ENCODE data around the gene SLC16A6. TPM values are rescaled to one million over a fixed set of nuclear protein-coding genes. Genes with fewer than 3 reads are reported as not detected.

The SLC16A6 gene
- total RNA-seq, 1 experiment from 2014 or later, result 1.4 TPM

DNA sequence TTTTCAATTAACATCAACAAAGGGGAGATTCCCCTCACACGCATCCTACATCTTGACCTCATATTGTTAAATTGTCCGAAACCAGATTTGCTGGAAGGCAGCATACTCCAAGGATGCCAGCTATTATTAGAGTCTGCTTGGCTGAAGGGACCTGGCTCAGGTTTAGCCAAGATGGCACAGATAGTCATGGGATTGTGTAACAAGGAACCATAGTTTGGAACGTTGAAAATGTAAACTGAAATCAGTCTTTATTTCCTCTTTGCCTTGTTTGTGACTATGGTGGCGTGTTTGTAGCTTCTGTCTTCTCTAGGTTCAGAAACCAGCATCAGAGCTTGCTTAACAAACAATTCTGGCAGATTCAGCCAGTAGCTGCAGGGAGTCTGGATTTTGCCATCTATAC, 6.3 kb upstream of the SLC16A6 start:
- TF ChIP-seq EZH2phosphoT487 (IDR thresholded peaks at IDR 0.05; ENCODE audit: borderline replicate concordance, low read length), result no peak
- no peak for TF ChIP-seq EZH2 (IDR thresholded peaks at IDR 0.05; ENCODE audit: low read length, unreplicated experiment)
- TF ChIP-seq, protein P1, sequence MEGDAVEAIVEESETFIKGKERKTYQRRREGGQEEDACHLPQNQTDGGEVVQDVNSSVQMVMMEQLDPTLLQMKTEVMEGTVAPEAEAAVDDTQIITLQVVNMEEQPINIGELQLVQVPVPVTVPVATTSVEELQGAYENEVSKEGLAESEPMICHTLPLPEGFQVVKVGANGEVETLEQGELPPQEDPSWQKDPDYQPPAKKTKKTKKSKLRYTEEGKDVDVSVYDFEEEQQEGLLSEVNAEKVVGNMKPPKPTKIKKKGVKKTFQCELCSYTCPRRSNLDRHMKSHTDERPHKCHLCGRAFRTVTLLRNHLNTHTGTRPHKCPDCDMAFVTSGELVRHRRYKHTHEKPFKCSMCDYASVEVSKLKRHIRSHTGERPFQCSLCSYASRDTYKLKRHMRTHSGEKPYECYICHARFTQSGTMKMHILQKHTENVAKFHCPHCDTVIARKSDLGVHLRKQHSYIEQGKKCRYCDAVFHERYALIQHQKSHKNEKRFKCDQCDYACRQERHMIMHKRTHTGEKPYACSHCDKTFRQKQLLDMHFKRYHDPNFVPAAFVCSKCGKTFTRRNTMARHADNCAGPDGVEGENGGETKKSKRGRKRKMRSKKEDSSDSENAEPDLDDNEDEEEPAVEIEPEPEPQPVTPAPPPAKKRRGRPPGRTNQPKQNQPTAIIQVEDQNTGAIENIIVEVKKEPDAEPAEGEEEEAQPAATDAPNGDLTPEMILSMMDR (conservative IDR thresholded peaks at IDR 0.05; ENCODE audit: low read depth, low read length), result no peak
- Histone ChIP-seq H4K20me1 (ENCODE audit: low read length) (no peaks in the 10 kb centered on the region), H3K36me3 (ENCODE audit: low read depth, low read length) (no peaks in the 10 kb centered on the region), H3F3A (ENCODE audit: low read length, unreplicated experiment) (no peaks in the 10 kb centered on the region), H3K9me3 (ENCODE audit: low read length) (no peaks in the 10 kb centered on the region), H3K4me3 (ENCODE audit: low read length) (no peak overlapping the region), H3K9ac (ENCODE audit: low read length) (no peak overlapping the region), H3K4me1 (ENCODE audit: insufficient read depth, low read length) (peaks cover 9% of the 10 kb centered on the region), H3K4me2 (ENCODE audit: low read length) (no peak overlapping the region), H2AFZ (ENCODE audit: low read length) (no peak overlapping the region), H3K9me2 (replicated peaks; ENCODE audit: low read length) (no peaks in the 10 kb centered on the region), H3K79me2 (ENCODE audit: low read length) (no peaks in the 10 kb centered on the region), H3K27me3 (ENCODE audit: low read length) (no peaks in the 10 kb centered on the region), H3K27ac (ENCODE audit: low read length) (no peak overlapping the region)
- ATAC-seq (no peak), DNase-seq (no peak)
- ChIA-PET CTCF (no interaction called here), POLR2A (ENCODE audit: unreplicated experiment) (no interaction called here)
- intact Hi-C loops (cut with micrococcal nuclease), result no loop called here
- BruUV-seq (replicated peaks), result no TSS peak

- no peak overlapping the region for H3K4me3 ChIP-seq (ENCODE audit: low read length)
- no peak overlapping the region for H3K9ac ChIP-seq (ENCODE audit: low read length)
- no peaks in the 10 kb centered on the region for H3K9me3 ChIP-seq (ENCODE audit: low read length)
- H3K79me2 ChIP-seq (ENCODE audit: low read length), result no peaks in the 10 kb centered on the region
- H3K27me3 ChIP-seq (ENCODE audit: low read length), result no peaks in the 10 kb centered on the region
- H3K27ac ChIP-seq (ENCODE audit: low read length), result no peak overlapping the region
- no TSS peak for BruUV-seq (replicated peaks)
- intact Hi-C loops (cut with micrococcal nuclease), result no loop called here
- H3K36me3 ChIP-seq (ENCODE audit: low read depth, low read length), result no peaks in the 10 kb centered on the region
- no peak for DNase-seq
- no peaks in the 10 kb centered on the region for H4K20me1 ChIP-seq (ENCODE audit: low read length)
- H3F3A ChIP-seq (ENCODE audit: low read length, unreplicated experiment), result no peaks in the 10 kb centered on the region
- CTCF ChIA-PET, result no interaction called here
- peaks cover 10% of the 10 kb centered on the region for H3K4me1 ChIP-seq (ENCODE audit: insufficient read depth, low read length)
- no peaks in the 10 kb centered on the region for H3K9me2 ChIP-seq (replicated peaks; ENCODE audit: low read length)
- no peak overlapping the region for H2AFZ ChIP-seq (ENCODE audit: low read length)
- TF ChIP-seq, protein P1 (conservative IDR thresholded peaks at IDR 0.05; ENCODE audit: low read depth, low read length), result no peak
- POLR2A ChIA-PET (ENCODE audit: unreplicated experiment), result no interaction called here
- ATAC-seq, result no peak
- H3K4me2 ChIP-seq (ENCODE audit: low read length), result no peak overlapping the region
Measured at GRCh38 chr17:68296217-68297191, 5.6 kb upstream of the SLC16A6 start.

DNA sequence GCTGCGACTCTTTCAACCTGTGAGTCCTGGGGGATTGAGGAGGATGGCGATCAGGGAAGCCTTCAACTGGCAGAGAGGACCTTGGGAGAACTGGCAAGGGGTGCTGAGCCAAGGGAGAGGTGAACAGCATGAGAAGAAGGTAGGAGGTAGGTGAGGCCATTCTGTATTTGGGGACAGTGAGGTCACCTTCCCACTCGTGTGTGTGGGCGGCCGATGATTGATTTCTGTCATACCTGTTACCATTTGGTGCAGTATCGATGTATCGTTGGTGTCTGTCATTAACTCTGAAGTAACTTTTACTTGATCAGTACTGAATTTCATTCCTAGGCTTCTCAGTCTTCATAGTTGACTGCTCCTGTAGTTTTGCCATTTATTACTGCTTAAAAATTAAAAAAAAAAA, 4.2 kb upstream of the SLC16A6 start:
- Histone ChIP-seq H2AFZ (ENCODE audit: low read length) (no peak overlapping the region), H3K27me3 (ENCODE audit: low read length) (0 out of 2 replicates have a peak, but pooled peaks cover 3% of the 10 kb centered on the region), H3K4me2 (ENCODE audit: low read length) (no peak overlapping the region), H3K4me3 (ENCODE audit: low read length) (no peak overlapping the region), H4K20me1 (ENCODE audit: low read length) (no peaks in the 10 kb centered on the region), H3K4me1 (ENCODE audit: insufficient read depth, low read length) (peaks cover 16% of the 10 kb centered on the region), H3K79me2 (ENCODE audit: low read length) (no peaks in the 10 kb centered on the region), H3F3A (ENCODE audit: low read length, unreplicated experiment) (no peaks in the 10 kb centered on the region), H3K9ac (ENCODE audit: low read length) (no peak overlapping the region), H3K9me2 (replicated peaks; ENCODE audit: low read length) (no peaks in the 10 kb centered on the region), H3K36me3 (ENCODE audit: low read depth, low read length) (no peaks in the 10 kb centered on the region), H3K27ac (ENCODE audit: low read length) (no peak overlapping the region), H3K9me3 (ENCODE audit: low read length) (no peaks in the 10 kb centered on the region)
- ATAC-seq (no peak), DNase-seq (no peak)
- ChIA-PET POLR2A (ENCODE audit: unreplicated experiment) (no interaction called here), CTCF (no interaction called here)
- no TSS peak for BruUV-seq (replicated peaks)
- TF ChIP-seq EZH2 (IDR thresholded peaks at IDR 0.05; ENCODE audit: low read length, unreplicated experiment) (no peak), EZH2phosphoT487 (IDR thresholded peaks at IDR 0.05; ENCODE audit: borderline replicate concordance, low read length) (no peak)
- TF ChIP-seq, protein P1 (conservative IDR thresholded peaks at IDR 0.05; ENCODE audit: low read depth, low read length), result no peak
- intact Hi-C loops (cut with micrococcal nuclease), result no loop called here

Measured in PC-3 (cell line).